ENCODE results near the gene CEP112. TPM values are rescaled to one million over a fixed set of nuclear protein-coding genes. Genes with fewer than 3 reads are reported as not detected.
A peak's percentile ranks its signal among the peaks of the same experiment; 100 is the strongest.

Gene CEP112
- total and polyA plus RNA-seq, 9 of the 15 experiments (the other 6 are each of a cell fraction or from before 2014, with no cell fraction given): 0.84 TPM; not detected in 8

GRCh38 chr17:65941356-65941899, 250.5 kb downstream of the CEP112 start:
- in situ Hi-C loops (cut with MboI): no loop called here
- TF ChIP-seq RFX1 (IDR thresholded peaks at IDR 0.05) (peak; percentile 41), ZNF263 (CRISPR knock-in tag; IDR thresholded peaks at IDR 0.05; ENCODE audit: borderline replicate concordance) (no peak), DEAF1 (CRISPR knock-in tag; IDR thresholded peaks at IDR 0.05) (no peak)
- CTCF ChIA-PET (ENCODE audit: low intra/inter-chr PET ratio): interaction anchor here (0.7 kb wide), 1 partner anchor 213 kb away, joined by 3 read pairs; no protein-coding TSS in a partner anchor
- Histone ChIP-seq H3K9ac (ENCODE audit: insufficient read depth in 1 of 2, low read depth in 2 of 2, low read length in 2 of 2) (no peak overlapping the region), H2AFZ (ENCODE audit: low read depth, low read length) (no peak overlapping the region), H3K9me1 (ENCODE audit: control insufficient read depth, insufficient read depth, low read length) (no peaks in the 10 kb centered on the region), H3K4me1 (replicated peaks in 1 of 2; ENCODE audit: control insufficient read depth in 2 of 2, insufficient read depth in 2 of 2, low read length in 2 of 2) (no peaks in the 10 kb centered on the region), H3K27me3 (ENCODE audit: control insufficient read depth in 2 of 2, insufficient read depth in 2 of 2, low read length in 2 of 2) (no peaks in the 10 kb centered on the region), H3K36me3 (ENCODE audit: control insufficient read depth, insufficient read depth, low read length) (no peaks in the 10 kb centered on the region), H4K20me1 (replicated peaks; ENCODE audit: control insufficient read depth, insufficient read depth, low read length) (no peaks in the 10 kb centered on the region), H3K9me3 (replicated peaks; ENCODE audit: control insufficient read depth, insufficient read depth, low read depth, low read length) (no peaks in the 10 kb centered on the region), H3K4me3 (no peak overlapping the region), H3K79me2 (ENCODE audit: control insufficient read depth, insufficient read depth, low read length) (no peaks in the 10 kb centered on the region), H3K27ac (ENCODE audit: extremely low read depth, low read depth, low read length) (no peak overlapping the region), H3K4me2 (ENCODE audit: insufficient read depth, low read length) (no peak overlapping the region)
- FAIRE-seq: no peak
- POLR2A ChIA-PET: interaction anchor here (0.7 kb wide), 1 partner anchor 705 kb away, joined by 3 read pairs; no protein-coding TSS in a partner anchor
- BruUV-seq (replicated peaks): no TSS peak
- ATAC-seq: no peak
- intact Hi-C loops (cut with micrococcal nuclease): no loop called here
- WGBS (ENCODE audit: insufficient coverage, low coverage, missing lambda C conversion rate): 3% methylated on average over 4 of the region's 4 CpGs
- no peak for DNase-seq (ENCODE audit: extremely low read depth in 1 of 4, low spot score in 3 of 4)

- no peaks in the 10 kb centered on the region for H3K36me3 ChIP-seq (ENCODE audit: control insufficient read depth, insufficient read depth, low read length)
- 0% methylated on average over 3 of the region's 3 CpGs for WGBS (ENCODE audit: insufficient coverage, low coverage, missing lambda C conversion rate)
- H3K9me1 ChIP-seq (ENCODE audit: control insufficient read depth, insufficient read depth, low read length): no peaks in the 10 kb centered on the region
- ChIA-PET POLR2A (interaction anchor here (0.6 to 0.8 kb wide), 2 partner anchors 15 to 18 kb away, joined by 3 to 4 read pairs; no protein-coding TSS in a partner anchor), CTCF (ENCODE audit: low intra/inter-chr PET ratio) (no interaction called here)
- ATAC-seq (no peak), FAIRE-seq (no peak), DNase-seq (ENCODE audit: extremely low read depth in 1 of 4, low spot score in 3 of 4) (no peak)
- H2AFZ ChIP-seq (ENCODE audit: low read depth, low read length): no peak overlapping the region
- H4K20me1 ChIP-seq (replicated peaks; ENCODE audit: control insufficient read depth, insufficient read depth, low read length): no peaks in the 10 kb centered on the region
- H3K4me2 ChIP-seq (ENCODE audit: insufficient read depth, low read length): no peak overlapping the region
- no peak overlapping the region for H3K4me3 ChIP-seq
- no peaks in the 10 kb centered on the region for H3K4me1 ChIP-seq (replicated peaks in 1 of 2; ENCODE audit: control insufficient read depth in 2 of 2, insufficient read depth in 2 of 2, low read length in 2 of 2)
- H3K9ac ChIP-seq (ENCODE audit: insufficient read depth in 1 of 2, low read depth in 2 of 2, low read length in 2 of 2): no peak overlapping the region
- no peak overlapping the region for H3K27ac ChIP-seq (ENCODE audit: extremely low read depth, low read depth, low read length)
- no peaks in the 10 kb centered on the region for H3K27me3 ChIP-seq (ENCODE audit: control insufficient read depth in 2 of 2, insufficient read depth in 2 of 2, low read length in 2 of 2)
- no TSS peak for BruUV-seq (replicated peaks)
- intact Hi-C loops (cut with micrococcal nuclease) (no loop called here), in situ Hi-C loops (cut with MboI) (no loop called here)
- no peaks in the 10 kb centered on the region for H3K79me2 ChIP-seq (ENCODE audit: control insufficient read depth, insufficient read depth, low read length)
- H3K9me3 ChIP-seq (replicated peaks; ENCODE audit: control insufficient read depth, insufficient read depth, low read depth, low read length): no peaks in the 10 kb centered on the region
- no peak for TF ChIP-seq PRPF4 (IDR thresholded peaks at IDR 0.05; ENCODE audit: insufficient read depth, low read depth, low read length, poor library complexity, severe bottlenecking)
- no peak for TF ChIP-seq NR4A1 (CRISPR knock-in tag; IDR thresholded peaks at IDR 0.05)
- TF ChIP-seq NR4A1 (tag; IDR thresholded peaks at IDR 0.05): no peak
- no peak for TF ChIP-seq E2F1 (CRISPR knock-in tag; IDR thresholded peaks at IDR 0.05)
- no peak for TF ChIP-seq BACH1 (tag; IDR thresholded peaks at IDR 0.05)
- TF ChIP-seq HMBOX1 (IDR thresholded peaks at IDR 0.05): no peak
Observed at GRCh38 chr17:65936013-65936412, 255.9 kb downstream of the CEP112 start.
